NCI-H524 (cell line): ENCODE results near the gene PTPN14.
A peak's percentile ranks its signal among the peaks of the same experiment; 100 is the strongest.

Source experiments
- DNase-seq, 2 experiments: peaks; one replicate each; lab custom pipeline; 2025; lab: John Stamatoyannopoulos, UW

The PTPN14 gene

GRCh38 chr1:214454569-214455396, 96.6 kb downstream of the PTPN14 start:
- DNase-seq, result peak; percentile 61 to 72

GRCh38 chr1:214453109-214453722, 98.2 kb downstream of the PTPN14 start:
- DNase-seq, result no peak

- DNase-seq, result peak in 1 of 2 experiments; percentile 31
Observed at GRCh38 chr1:214452152-214452784, 99.1 kb downstream of the PTPN14 start.

GRCh38 chr1:214451596-214451995, 99.8 kb downstream of the PTPN14 start:
- DNase-seq, result no peak

GRCh38 chr1:214449371-214449770, 102.0 kb downstream of the PTPN14 start:
- no peak for DNase-seq

- peak in 1 of 2 experiments; percentile 7 for DNase-seq
Observed at GRCh38 chr1:214448536-214448935, 102.9 kb downstream of the PTPN14 start.

GRCh38 chr1:214447557-214447871, 103.9 kb downstream of the PTPN14 start:
- DNase-seq, result no peak

GRCh38 chr1:214446772-214447556, 104.4 kb downstream of the PTPN14 start:
- DNase-seq, result peak; percentile 84 to 88

- peak; percentile 77 to 83 for DNase-seq
Observed at GRCh38 chr1:214445831-214446614, 105.4 kb downstream of the PTPN14 start.

GRCh38 chr1:214445199-214445598, 106.2 kb downstream of the PTPN14 start:
- DNase-seq, result peak in 1 of 2 experiments; percentile 64

- DNase-seq, result no peak
Observed at GRCh38 chr1:214444182-214444939, 107.0 kb downstream of the PTPN14 start.

- DNase-seq, result peak in 1 of 2 experiments; percentile 14
Observed at GRCh38 chr1:214441119-214441518, 110.3 kb downstream of the PTPN14 start.

- peak in 1 of 2 experiments; percentile 21 for DNase-seq
Observed at GRCh38 chr1:214440219-214440965, 111.0 kb downstream of the PTPN14 start.

GRCh38 chr1:214439352-214440119, 111.9 kb downstream of the PTPN14 start:
- DNase-seq, result peak in 1 of 2 experiments; percentile 57

GRCh38 chr1:214438530-214438929, 112.9 kb downstream of the PTPN14 start:
- DNase-seq, result no peak

- DNase-seq, result peak; percentile 92 to 97
Observed at GRCh38 chr1:214438075-214438474, 113.3 kb downstream of the PTPN14 start.

- DNase-seq, result no peak
Observed at GRCh38 chr1:214435867-214436266, 115.5 kb downstream of the PTPN14 start.

- DNase-seq, result no peak
Observed at GRCh38 chr1:214432245-214432644, 119.2 kb downstream of the PTPN14 start.
